Measurements from ENCODE around the gene SLC12A8.

GRCh38 chr3:125143982-125144652 is 68.4 kb downstream of the SLC12A8 start:
- TF ChIP-seq CTCF (conservative IDR thresholded peaks at IDR 0.05) (no peak), ZFX (IDR thresholded peaks at IDR 0.05) (no peak)

Measured in C4-2B (cell line).